Body of pancreas (tissue), 4 donors: ENCODE results near the gene WNT10A. TPM values are rescaled to one million over a fixed set of nuclear protein-coding genes. Genes with fewer than 3 reads are reported as not detected.
"Not testable (repeated sequence)": the region's sequence is repeated elsewhere in the genome, so short reads cannot be mapped to it uniquely, and the experiment has no call there.

Source experiments
- ATAC-seq: fragments of 150-250 bp; one replicate; pipeline ENCODE4 v1.9.1; 2016
- DNase-seq, 4 donors: peaks; one replicate each; pipeline ENCODE4 v3.0.0-alpha.2; 2019
- H3K27ac ChIP-seq, 4 donors: fragments of 200-600 bp; sonication (generic); 1 replicate in 3 of 4; 2 replicates in 1 of 4; pipeline versions ENCODE4 v1.5.1 to v1.6.1; 2016 to 2019; ENCODE audit warnings: mild to moderate bottlenecking in 1 of 4, mixed read lengths in 1 of 4, moderate library complexity in 1 of 4
- H3K27me3 ChIP-seq, 2 donors: fragments of 200-600 bp; sonication (generic); one replicate each; pipeline ENCODE4 v1.6.0; 2016; ENCODE audit warnings: mild to moderate bottlenecking in 1 of 2
- H3K36me3 ChIP-seq, 2 donors: fragments of 200-600 bp; sonication (generic); replicated peaks in 1 of 2; 2 replicates each; pipeline ENCODE4 v1.5.1; 2016; ENCODE audit warnings: low read depth in 2 of 2; ENCODE audit not compliant: insufficient read depth in 1 of 2
- H3K4me1 ChIP-seq: fragments of 200-600 bp; sonication (generic); one replicate; pipeline ENCODE4 v1.6.0; 2016
- H3K4me3 ChIP-seq, 2 donors: fragments of 200-600 bp; sonication (generic); 1 replicate in 1 of 2; 2 replicates in 1 of 2; pipeline ENCODE4 v1.5.1; 2016 to 2019
- H3K9me3 ChIP-seq, 3 donors: fragments of 200-600 bp; sonication (generic); 1 replicate in 2 of 3; 2 replicates in 1 of 3; pipeline ENCODE4 v1.5.1; 2016
- POLR2A ChIP-seq, 3 donors: fragments of 450-650 bp; IDR thresholded peaks; one replicate each; pipeline ENCODE4 v1.6.1; 2016; ENCODE audit warnings: antibody characterized with exemption in 3 of 3, mild to moderate bottlenecking in 2 of 3
- WGBS, 2 donors: methylation state at CpG; one replicate each; pipeline ENCODE4 v1.1.5; 2017; 5-methylcytosine and 5-hydroxymethylcytosine counted together
- intact Hi-C: fragments of 100-400 bp; cut with DNase I; formaldehyde crosslinking; loops from one replicate; pipeline ENCODE4 v1.15.1; 2023
- total RNA-seq, 2 donors: library from RNA; depleted of rRNA; stranded (reverse); fragments of >200 nt; gene quantifications; one replicate each; pipeline ENCODE4 v1.1.0, GENCODE V29; 2016
- TF ChIP-seq, protein P1 (sequence below), 7 experiments: fragments of 450-650 bp in 4 of 7; fragments of 200-600 bp in 3 of 7; sonication (generic) in 3 of 7; IDR thresholded peaks; one replicate each; pipeline ENCODE4 v1.5.1; 2016 to 2019; ENCODE audit warnings: antibody characterized with exemption in 7 of 7

WNT10A gene
- total RNA-seq, 2 donors from 2014 or later: 0.52 TPM; not detected in 1

- DNase-seq (no peak), ATAC-seq (no peak)
- intact Hi-C loops: no loop called here
- H3K27me3 ChIP-seq: no peaks in the 10 kb centered on the region
- H3K4me3 ChIP-seq: no peak overlapping the region
- H3K9me3 ChIP-seq: peaks cover 0 to 7% (median 0%) of the 10 kb centered on the region in 3 donors
- no peaks in the 10 kb centered on the region for H3K36me3 ChIP-seq
- H3K27ac ChIP-seq: no peak overlapping the region
- H3K4me1 ChIP-seq: no peaks in the 10 kb centered on the region
- no peak for TF ChIP-seq POLR2A (IDR thresholded peaks at IDR 0.05)
- TF ChIP-seq, protein P1, sequence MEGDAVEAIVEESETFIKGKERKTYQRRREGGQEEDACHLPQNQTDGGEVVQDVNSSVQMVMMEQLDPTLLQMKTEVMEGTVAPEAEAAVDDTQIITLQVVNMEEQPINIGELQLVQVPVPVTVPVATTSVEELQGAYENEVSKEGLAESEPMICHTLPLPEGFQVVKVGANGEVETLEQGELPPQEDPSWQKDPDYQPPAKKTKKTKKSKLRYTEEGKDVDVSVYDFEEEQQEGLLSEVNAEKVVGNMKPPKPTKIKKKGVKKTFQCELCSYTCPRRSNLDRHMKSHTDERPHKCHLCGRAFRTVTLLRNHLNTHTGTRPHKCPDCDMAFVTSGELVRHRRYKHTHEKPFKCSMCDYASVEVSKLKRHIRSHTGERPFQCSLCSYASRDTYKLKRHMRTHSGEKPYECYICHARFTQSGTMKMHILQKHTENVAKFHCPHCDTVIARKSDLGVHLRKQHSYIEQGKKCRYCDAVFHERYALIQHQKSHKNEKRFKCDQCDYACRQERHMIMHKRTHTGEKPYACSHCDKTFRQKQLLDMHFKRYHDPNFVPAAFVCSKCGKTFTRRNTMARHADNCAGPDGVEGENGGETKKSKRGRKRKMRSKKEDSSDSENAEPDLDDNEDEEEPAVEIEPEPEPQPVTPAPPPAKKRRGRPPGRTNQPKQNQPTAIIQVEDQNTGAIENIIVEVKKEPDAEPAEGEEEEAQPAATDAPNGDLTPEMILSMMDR (IDR thresholded peaks at IDR 0.05): no peak
- WGBS, 2 donors: 27 to 62% methylated on average over 1 of the region's 1 CpG
Measured at GRCh38 chr2:218839888-218840287, 40.8 kb upstream of the WNT10A start.

DNA sequence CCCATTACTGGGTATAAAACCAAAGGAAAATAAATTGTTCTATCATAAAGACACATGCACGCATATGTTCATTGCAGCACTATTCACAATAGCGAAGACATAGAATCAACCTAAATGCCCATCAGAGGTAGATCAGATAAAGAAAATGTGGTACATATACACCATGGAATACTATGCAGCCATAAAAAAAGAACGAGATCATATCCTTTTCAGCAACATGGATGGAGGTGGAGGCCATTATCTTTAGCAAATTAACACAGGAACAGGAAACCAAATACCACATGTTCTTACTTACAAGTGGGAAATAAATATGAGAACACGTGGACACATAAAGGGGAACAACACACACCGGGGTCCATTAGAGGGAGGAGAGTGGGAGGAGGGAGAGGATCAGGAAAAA lies 36.3 kb upstream of the WNT10A start:
- H3K27me3 ChIP-seq, H3K27ac ChIP-seq, H3K4me3 ChIP-seq, DNase-seq, intact Hi-C loops, H3K4me1 ChIP-seq, H3K9me3 ChIP-seq, ATAC-seq, H3K36me3 ChIP-seq: not testable (repeated sequence)
- 66 to 84% methylated on average over 5 of the region's 5 CpGs for WGBS, 2 donors

DNA sequence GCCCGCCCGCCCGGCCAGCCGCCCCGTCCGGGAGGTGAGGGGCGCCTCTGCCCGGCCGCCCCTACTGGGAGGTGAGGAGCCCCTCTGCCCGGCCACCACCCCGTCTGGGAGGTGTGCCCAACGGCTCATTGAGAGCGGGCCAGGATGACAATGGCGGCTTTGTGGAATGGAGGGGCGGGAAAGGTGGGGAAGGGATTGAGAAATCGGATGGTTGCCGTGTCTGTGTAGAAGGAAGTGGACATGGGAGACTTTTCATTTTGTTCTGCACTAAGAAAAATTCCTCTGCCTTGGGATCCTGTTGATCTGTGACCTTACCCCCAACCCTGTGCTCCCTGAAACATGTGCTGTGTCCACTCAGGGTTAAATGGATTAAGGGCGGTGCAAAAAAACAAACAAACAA lies 33.7 kb upstream of the WNT10A start:
- H3K27me3 ChIP-seq, intact Hi-C loops, H3K4me1 ChIP-seq, ATAC-seq, H3K4me3 ChIP-seq, H3K36me3 ChIP-seq, H3K9me3 ChIP-seq, DNase-seq, H3K27ac ChIP-seq: not testable (repeated sequence)
- WGBS, 2 donors: 55 to 75% methylated on average over 2 to 18 of the region's 18 CpGs

GRCh38 chr2:218849721-218850120 lies 30.9 kb upstream of the WNT10A start:
- DNase-seq (no peak), ATAC-seq (no peak)
- Histone ChIP-seq H3K27me3 (no peaks in the 10 kb centered on the region), H3K27ac (no peak overlapping the region), H3K36me3 (no peaks in the 10 kb centered on the region), H3K4me1 (no peaks in the 10 kb centered on the region), H3K9me3 (no peaks in the 10 kb centered on the region), H3K4me3 (no peak overlapping the region)
- 66 to 67% methylated on average over 7 of the region's 7 CpGs for WGBS, 2 donors
- TF ChIP-seq, protein P1 (IDR thresholded peaks at IDR 0.05): no peak
- TF ChIP-seq POLR2A (IDR thresholded peaks at IDR 0.05): no peak
- intact Hi-C loops: loop anchor here (10.0 kb wide), 1 partner anchor 145 kb away; no protein-coding TSS in a partner anchor

DNA sequence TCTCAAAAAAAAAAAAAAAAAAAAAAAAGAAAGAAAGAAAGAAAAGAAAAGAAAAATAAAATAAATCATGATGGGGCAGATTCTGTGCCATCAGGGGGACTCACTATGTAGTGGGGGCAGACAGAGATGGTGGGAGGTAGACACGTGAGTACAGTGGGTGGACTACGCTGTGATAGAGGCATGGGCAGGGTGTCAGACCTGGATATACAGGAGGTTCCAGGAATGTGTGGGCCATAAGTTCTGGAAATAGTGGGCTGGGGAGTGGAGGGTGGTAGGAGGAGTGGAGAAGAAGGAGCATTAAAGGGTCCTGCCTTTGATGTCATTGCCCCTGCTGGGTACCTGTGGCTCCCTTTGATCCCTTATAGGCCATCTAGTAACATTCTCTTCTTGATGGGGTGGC lies 29.9 kb upstream of the WNT10A start:
- no peaks in the 10 kb centered on the region for H3K9me3 ChIP-seq
- no peaks in the 10 kb centered on the region for H3K36me3 ChIP-seq
- intact Hi-C loops: loop anchor here (10.0 kb wide), 1 partner anchor 146 kb away; no protein-coding TSS in a partner anchor
- TF ChIP-seq, protein P1 (IDR thresholded peaks at IDR 0.05): no peak
- TF ChIP-seq POLR2A (IDR thresholded peaks at IDR 0.05): no peak
- no peak for DNase-seq
- no peak overlapping the region for H3K4me3 ChIP-seq
- no peaks in the 10 kb centered on the region for H3K4me1 ChIP-seq
- WGBS, 2 donors: 60 to 74% methylated on average over 2 of the region's 2 CpGs
- H3K27ac ChIP-seq: no peak overlapping the region
- no peak for ATAC-seq
- H3K27me3 ChIP-seq: no peaks in the 10 kb centered on the region

- no peaks in the 10 kb centered on the region for H3K4me1 ChIP-seq
- 14 to 35% methylated on average over 2 to 3 of the region's 3 CpGs for WGBS, 2 donors
- no peaks in the 10 kb centered on the region for H3K36me3 ChIP-seq
- no peaks in the 10 kb centered on the region for H3K27me3 ChIP-seq
- H3K27ac ChIP-seq: no peak overlapping the region
- H3K9me3 ChIP-seq: no peaks in the 10 kb centered on the region
- ATAC-seq (no peak), DNase-seq (no peak)
- intact Hi-C loops: loop anchor here (10.0 kb wide), 1 partner anchor 146 kb away; no protein-coding TSS in a partner anchor
- TF ChIP-seq, protein P1 (IDR thresholded peaks at IDR 0.05): no peak
- TF ChIP-seq POLR2A (IDR thresholded peaks at IDR 0.05): no peak
- no peak overlapping the region for H3K4me3 ChIP-seq
Measured at GRCh38 chr2:218851286-218851685, 29.4 kb upstream of the WNT10A start.
